GM19397 (cell line): ENCODE data around the gene CANT1.

Source experiments
- ATAC-seq: cut with Tn5 transposase; IDR thresholded peaks from one replicate; pipeline ENCODE4 v1.9.1; 2021; ENCODE audit warnings: mild to moderate bottlenecking, moderate library complexity; ENCODE audit not compliant: unreplicated experiment

Gene CANT1

DNA sequence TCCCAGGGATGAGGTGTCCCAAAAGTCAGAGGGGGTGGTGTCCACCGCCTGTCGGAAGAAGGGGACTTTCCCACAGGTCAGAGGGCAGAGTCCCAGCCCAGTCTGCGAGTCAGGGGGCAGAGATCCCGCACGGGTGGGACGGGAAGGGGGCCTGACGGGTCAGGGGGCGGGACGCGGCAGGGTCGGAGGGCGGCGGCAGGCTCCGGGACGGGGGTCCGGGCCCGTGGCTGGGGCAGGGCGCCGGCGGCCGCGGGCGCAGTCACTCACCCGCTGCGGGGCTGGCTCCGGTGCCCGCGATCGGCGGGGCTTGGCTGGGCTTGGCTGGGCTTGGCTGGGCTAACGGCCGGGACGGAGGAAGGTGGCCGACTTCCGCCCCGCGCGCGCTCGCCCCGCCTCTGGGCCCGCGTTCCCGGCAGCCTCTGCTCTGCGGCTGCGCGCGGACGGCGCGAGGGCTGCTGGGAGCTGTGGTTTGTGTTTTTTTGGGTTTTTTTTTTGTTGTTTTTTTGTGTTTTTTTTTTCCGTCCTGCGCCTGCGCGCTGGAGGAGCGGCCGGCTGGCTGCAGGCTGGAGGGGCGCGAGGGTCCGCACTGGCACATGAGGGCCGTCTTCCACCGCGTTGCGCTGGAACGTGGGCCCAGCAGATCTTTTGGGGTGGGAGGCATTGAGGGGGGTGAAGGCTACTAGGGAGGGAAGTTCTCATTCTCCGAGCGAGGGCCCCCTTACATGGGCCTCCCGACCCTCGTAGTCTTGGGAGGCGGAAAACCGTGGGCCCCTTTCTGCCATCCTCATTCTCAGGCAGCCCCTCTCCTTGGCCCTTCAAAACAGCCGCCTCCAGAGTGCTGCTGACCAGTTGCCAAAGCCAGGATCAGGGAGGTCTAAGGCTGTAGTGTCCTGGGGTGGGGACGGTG lies at the start of gene CANT1:
Gene CANT1 (minus strand): TSS at position 368 of the 907 bp plus-strand sequence. CDS start 12,142 bp downstream, outside the sequence.
- ATAC-seq, result peak; percentile 91

DNA sequence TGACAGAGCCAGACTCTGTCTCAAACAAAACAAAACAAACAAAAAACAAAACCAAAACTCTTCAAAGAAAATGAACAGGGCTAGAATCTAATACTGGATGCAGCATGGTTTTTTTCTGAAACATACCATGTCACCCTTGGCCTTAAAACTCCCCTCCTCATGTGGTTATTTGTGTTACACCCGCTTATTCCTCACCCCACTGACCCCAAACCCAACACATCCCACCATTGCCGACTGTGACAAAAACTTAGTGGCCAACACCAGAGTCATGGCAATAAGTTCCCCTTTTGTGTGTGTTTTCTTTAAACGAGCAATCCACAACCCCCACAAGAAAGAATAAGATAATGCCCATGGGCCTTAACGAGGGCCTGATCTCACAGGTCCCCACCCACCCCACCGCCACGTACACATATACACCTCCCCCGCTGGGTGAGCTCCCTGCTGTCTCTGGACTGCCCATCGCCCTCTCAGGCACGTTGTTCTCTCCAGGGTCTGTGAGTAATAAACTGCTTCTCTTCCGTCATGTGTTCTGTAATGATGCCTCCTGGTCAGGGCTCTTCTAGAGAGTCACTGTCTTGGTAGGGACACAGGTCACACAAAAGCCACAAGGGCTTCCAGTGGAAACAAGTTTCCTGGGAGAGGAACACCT lies 48.3 kb upstream of the CANT1 start:
- no peak for ATAC-seq

DNA sequence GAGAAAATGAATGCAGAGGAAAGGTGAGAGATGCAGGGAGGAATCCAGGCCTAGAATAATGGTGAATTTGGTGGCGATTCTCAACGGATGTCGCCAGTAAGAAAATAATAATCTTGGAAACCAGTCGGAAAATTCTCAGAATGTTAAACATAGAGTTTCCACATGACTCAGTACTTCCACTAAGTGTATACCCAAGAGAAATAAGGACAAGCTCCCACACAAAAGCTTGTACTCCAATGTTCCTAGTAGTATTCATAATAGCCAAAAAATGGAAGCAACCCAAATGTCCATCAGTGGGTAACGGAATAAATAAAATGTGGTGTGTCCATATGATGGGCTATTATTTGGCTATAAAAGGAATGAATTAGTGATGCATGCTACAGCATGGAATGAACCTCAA lies 45.6 kb upstream of the CANT1 start:
- ATAC-seq, result no peak

DNA sequence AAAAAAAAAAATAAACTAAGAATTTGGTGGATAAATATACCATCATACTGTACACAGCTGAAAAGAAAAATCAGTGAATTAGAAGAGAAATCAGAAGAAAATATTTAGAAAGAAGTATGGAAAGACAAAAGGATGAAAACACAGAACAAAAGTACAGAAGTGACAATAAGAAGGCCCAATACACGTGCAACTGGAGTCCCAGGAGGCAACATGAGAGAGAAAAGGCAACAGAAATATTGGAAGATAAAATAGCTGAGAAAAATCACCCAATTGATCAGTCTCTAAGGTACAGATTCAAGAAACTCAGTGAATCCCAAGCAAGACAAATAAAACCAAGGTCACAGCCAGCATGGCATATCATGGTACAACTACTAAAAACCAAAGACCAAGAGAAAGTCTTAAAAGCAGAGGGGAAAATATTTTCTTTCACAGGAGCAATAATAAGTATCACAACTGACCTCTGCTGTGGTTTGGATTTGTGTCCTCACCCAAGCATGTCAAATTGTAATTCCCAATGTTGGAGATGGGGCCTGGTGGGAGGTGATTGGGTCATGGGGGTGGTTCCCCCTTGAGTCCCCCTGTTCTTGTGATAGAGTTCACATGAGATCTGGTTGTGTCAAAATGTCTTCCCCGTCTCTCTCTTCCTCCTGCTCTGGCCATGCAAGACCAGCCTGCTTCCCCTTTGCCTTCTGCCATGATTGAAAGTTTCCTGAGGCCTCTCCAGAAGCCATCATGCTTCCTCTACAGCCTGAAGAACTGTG lies 44.8 kb upstream of the CANT1 start:
- no peak for ATAC-seq

DNA sequence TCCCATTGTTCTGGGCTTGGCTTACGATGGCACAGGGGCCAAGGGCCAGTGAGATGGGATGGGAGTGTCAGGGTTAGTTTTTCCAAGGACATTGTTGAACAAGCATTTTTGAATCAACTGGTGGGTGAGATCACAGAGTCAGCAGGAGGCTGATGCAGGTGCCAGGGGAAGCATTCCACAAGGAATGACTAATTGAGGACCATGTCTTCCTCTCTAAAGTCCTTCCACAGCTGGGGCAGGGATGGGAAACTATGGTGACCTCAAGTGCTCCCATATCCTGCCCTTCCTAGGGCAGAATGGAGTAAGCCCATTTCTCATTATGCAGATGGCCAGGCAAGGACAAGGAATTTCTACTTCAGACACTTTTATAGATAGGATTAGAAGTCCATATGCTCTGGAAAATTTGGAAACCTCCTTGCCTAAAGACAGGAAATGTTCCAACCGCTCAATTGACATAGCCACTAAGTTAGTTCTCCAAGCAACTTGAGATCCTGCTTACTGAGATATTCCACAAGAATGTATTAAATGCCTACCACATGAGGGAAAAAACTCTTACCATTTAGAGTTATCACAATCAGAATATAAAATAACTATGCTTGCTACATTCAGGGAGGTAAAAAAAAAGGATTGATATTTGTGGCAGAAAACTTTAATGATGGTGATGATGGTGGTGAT lies 43.8 kb upstream of the CANT1 start:
- ATAC-seq, result no peak

DNA sequence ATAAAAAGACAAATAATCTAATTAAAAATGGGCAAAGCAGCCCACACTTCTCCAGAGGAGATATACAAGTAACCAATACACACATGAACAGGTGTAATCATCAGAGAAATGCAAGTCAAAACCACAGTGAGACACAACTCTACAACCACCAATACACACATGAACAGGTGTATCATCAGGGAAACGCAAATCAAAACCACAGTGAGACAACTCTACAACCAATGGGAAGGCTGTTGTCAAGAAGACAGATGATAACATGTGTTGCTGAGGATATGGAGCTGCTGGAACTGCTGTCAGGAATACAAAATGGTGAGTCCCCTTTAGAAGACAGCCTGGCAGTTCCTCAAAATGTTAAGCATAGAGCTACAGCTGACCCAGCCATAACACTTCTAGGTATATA lies 42.6 kb upstream of the CANT1 start:
- ATAC-seq, result no peak

DNA sequence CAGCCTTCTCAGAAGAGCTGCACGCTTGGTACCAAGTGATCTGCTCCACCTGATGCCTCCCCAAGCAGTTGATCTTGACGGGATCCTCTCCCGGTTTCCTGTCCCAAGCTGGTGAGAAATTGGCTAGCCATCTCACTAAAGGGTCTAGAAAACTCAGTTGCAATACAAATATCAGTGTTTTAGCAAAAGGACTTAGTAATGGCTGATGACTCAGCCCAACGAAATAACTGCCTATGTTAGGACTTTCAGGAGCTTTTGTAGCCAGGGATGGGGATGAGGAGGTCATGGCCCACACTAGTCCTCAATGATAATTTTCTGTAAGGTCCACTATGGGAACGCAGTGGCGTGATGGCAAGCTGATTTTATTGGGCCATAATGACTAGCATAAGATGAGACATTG lies 41.7 kb upstream of the CANT1 start:
- no peak for ATAC-seq

DNA sequence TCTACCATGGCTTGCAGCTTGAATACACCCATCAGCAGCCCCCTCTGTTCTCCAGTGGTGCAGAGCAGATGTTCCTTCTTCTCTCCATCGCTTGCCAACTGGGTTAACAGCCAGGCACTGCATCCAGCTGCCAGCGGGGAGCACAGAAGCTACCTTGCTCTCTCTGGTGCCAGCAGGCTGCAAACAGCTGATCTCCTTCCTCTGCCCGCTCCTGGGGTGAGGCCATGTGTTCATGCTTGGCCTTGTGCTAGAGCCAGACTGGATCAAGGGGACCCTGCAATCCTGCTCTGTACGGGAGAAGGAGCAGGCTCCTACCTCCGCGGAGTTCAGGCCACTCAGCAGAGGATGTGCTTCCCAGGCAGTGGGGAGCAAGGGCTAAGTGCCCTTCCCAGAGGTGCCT lies 41.0 kb upstream of the CANT1 start:
- no peak for ATAC-seq

DNA sequence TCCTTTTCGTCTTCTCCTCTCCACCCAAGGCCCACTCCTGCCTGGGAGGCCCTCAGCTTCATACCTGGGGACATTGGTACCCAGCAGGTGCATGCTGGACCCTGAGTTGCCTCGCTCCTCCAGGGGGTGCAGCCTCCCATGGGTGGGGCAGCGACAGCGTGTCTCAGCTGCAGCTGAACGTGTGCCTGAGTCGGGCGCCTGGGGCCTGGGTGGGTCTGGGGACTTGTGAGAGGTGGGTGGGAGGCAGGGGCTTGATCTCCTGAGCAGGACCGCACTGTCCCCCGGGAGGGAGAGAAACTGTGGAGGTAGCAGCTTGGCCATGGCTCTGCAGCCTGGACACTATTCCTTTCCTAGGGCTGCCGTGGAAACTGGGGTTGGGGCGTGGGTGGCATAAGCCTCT lies 40.3 kb upstream of the CANT1 start:
- ATAC-seq, result no peak

DNA sequence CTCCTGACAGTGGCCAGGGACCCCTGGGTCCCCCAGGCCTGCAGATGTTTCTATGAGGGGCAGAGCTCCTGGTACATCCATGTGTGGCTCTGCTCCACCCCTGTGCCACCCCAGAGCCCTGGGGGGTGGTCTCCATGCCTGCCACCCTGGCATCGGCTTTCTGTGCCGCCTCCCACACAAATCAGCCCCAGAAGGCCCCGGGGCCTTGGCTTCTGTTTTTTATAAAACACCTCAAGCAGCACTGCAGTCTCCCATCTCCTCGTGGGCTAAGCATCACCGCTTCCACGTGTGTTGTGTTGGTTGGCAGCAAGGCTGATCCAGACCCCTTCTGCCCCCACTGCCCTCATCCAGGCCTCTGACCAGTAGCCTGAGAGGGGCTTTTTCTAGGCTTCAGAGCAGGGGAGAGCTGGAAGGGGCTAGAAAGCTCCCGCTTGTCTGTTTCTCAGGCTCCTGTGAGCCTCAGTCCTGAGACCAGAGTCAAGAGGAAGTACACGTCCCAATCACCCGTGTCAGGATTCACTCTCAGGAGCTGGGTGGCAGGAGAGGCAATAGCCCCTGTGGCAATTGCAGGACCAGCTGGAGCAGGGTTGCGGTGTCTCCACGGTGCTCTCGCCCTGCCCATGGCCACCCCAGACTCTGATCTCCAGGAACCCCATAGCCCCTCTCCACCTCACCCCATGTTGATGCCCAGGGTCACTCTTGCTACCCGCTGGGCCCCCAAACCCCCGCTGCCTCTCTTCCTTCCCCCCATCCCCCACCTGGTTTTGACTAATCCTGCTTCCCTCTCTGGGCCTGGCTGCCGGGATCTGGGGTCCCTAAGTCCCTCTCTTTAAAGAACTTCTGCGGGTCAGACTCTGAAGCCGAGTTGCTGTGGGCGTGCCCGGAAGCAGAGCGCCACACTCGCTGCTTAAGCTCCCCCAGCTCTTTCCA lies 39.5 kb upstream of the CANT1 start:
- no peak for ATAC-seq

DNA sequence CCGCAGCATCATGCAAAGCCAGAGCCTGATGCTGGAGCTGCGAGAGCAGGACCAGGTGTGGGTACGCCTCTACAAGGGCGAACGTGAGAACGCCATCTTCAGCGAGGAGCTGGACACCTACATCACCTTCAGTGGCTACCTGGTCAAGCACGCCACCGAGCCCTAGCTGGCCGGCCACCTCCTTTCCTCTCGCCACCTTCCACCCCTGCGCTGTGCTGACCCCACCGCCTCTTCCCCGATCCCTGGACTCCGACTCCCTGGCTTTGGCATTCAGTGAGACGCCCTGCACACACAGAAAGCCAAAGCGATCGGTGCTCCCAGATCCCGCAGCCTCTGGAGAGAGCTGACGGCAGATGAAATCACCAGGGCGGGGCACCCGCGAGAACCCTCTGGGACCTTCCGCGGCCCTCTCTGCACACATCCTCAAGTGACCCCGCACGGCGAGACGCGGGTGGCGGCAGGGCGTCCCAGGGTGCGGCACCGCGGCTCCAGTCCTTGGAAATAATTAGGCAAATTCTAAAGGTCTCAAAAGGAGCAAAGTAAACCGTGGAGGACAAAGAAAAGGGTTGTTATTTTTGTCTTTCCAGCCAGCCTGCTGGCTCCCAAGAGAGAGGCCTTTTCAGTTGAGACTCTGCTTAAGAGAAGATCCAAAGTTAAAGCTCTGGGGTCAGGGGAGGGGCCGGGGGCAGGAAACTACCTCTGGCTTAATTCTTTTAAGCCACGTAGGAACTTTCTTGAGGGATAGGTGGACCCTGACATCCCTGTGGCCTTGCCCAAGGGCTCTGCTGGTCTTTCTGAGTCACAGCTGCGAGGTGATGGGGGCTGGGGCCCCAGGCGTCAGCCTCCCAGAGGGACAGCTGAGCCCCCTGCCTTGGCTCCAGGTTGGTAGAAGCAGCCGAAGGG lies 38.6 kb upstream of the CANT1 start:
- no peak for ATAC-seq

DNA sequence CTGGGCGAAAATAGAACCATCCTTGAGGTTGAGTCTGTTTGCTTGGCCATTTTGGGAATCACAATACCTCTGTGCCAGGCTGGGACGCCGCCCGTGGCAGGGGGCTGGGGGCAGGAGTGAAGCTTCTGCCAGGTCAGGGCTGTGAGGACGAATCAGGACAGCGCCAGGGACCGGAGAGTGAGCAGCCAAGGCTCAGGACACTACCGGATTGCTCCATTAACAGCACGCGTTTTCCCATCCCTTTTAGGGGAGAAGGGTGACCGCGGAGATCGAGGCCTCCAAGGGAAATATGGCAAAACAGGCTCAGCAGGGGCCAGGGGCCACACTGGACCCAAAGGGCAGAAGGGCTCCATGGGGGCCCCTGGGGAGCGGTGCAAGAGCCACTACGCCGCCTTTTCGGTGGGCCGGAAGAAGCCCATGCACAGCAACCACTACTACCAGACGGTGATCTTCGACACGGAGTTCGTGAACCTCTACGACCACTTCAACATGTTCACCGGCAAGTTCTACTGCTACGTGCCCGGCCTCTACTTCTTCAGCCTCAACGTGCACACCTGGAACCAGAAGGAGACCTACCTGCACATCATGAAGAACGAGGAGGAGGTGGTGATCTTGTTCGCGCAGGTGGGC lies 37.8 kb upstream of the CANT1 start:
- no peak for ATAC-seq

DNA sequence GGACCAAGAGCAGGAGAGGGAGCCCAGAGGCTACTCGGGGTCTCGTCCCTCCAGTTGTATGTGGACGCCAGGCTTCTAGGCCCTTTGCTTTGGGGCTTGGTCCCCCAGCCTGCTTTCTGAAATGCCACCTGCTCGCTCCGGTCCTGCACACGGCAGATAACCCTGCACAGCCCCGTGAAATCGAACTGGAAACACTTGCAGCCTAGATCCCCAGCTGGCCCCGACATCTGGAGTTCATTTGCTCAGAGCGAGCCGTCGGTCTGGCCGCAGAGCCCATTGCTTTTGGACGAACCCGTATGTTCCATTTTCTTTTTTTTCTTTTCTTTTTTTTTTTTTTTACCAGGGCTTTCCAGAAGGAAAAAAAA lies 37.3 kb upstream of the CANT1 start:
- ATAC-seq, result no peak

DNA sequence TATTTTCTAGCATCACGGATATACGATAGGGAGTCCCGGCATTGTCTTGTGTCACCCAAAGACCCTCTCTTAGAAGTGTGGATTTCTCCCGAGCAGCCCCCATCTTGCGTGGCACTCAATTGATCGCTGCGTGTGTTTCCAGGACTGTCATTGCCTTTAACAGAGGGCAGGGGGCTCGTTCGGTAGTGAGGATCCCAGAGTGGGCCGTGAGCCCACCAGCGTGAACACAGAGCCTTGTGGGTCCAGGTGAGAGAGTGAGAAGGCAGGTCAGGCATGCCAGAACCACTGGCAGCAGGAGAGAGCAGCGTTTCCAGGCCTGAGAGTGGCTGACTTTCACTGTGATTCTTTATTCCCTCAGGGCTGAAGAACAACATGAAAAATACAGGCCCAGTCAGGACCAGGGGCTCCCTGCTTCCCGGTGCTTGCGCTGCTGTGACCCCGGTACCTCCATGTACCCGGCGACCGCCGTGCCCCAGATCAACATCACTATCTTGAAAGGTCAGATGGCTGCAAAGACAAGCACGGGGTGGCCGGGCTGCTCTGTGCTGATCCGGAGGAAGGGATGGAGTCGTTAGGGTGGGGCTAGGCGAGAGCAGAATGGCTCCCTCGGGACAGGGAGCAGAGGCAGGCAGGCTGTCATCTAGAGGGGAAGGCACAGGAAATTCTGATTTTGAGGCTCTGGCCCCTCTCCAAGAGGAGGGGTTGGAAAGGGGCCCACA lies 36.8 kb upstream of the CANT1 start:
- no peak for ATAC-seq

DNA sequence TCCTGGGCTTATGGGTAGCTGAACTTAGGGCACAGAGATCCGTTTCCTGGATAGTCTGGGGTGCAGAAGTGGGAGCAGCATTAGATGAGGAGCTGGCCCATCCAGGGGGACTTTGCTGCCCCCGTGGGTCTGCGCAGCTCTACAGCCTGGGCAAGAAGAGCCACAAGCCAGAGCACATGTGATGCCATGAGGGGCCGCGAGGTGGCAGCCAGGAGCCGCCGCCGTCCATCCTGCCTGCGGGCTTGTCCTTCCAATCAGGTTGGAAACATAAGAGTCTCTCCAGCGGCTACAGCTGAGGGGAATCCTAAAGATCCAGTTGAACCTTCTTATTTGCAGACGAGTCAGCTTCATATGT lies 36.3 kb upstream of the CANT1 start:
- ATAC-seq, result no peak

DNA sequence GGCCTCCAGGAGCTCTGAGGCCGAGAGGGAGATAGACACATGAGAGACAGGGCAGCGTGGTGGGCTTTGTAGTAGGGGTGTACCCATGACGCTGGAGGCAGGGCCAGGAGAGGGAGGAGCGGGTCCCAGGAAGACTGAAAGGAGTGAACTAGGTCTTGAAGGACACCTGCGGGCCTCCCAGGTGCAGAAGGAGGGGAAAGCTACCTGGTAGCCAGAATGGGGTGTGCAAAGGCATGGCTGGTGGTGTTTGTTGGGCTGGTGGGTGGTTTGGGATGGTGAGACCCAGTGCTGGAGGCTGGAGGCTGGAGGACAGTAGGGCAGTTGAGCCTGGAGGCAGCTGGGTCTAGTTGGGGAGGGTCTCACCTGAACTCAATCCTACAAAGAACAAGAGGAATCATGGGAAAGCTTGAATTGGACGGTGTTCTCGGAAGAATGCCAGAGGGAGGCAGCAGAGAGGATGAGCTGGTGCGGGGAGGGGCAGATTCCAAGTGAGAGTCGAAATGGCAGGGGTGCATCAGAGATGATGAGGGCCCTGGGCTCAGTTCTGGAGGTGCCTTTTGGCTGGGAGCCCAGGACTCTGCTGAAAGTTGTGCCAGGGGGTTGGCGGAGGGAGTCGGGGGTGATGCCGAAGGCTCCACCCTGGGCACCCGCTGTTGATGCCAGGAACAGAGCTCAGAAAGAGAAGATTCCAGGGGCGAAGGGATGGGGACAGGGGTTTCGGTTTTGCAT lies 35.6 kb upstream of the CANT1 start:
- no peak for ATAC-seq

DNA sequence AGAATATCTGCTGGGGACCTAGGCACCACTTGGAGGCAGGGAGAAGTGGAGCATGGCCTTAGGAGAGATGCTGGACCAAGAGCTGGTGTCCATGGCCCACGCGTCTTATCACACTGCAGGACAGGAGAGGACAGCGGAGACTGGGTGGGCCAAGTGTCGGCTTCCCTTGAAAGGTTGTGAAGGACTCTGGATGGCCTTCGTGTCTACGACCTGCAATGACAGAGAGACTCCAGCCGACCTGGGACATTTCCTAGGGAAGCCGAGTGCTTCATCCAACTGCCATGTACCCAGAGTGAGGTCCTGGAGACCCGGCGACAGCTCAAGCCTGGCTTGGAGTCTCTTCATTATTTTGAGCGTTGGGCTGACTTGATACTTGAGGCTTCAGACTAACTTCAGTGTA lies 34.9 kb upstream of the CANT1 start:
- no peak for ATAC-seq
